ENCODE measurements around the gene TNIP2.

The TNIP2 gene

DNA sequence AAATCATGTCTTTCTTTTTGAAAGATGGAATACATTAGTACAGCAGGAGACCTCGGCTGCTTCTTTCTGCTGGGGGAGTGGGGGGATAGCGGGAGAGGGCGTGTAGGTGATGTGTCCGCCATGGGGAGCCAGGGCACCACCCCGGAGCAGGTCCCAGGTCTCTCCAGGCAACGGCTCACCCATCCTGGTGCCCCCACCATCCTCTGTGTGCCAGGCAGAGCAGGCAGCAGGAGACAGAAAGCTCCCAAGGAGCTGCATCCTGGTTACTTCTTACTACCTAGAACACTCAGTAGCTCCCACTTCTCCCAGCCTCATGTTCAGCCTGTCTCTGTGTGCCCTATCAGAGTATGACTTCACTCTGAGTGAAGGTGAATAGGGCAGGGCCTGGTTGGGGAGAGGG lies 23.6 kb downstream of the TNIP2 start:
- H3K9ac ChIP-seq: no peak overlapping the region
- no peak overlapping the region for H3K4me2 ChIP-seq
- TF ChIP-seq, protein P1, sequence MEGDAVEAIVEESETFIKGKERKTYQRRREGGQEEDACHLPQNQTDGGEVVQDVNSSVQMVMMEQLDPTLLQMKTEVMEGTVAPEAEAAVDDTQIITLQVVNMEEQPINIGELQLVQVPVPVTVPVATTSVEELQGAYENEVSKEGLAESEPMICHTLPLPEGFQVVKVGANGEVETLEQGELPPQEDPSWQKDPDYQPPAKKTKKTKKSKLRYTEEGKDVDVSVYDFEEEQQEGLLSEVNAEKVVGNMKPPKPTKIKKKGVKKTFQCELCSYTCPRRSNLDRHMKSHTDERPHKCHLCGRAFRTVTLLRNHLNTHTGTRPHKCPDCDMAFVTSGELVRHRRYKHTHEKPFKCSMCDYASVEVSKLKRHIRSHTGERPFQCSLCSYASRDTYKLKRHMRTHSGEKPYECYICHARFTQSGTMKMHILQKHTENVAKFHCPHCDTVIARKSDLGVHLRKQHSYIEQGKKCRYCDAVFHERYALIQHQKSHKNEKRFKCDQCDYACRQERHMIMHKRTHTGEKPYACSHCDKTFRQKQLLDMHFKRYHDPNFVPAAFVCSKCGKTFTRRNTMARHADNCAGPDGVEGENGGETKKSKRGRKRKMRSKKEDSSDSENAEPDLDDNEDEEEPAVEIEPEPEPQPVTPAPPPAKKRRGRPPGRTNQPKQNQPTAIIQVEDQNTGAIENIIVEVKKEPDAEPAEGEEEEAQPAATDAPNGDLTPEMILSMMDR (conservative IDR thresholded peaks at IDR 0.05; ENCODE audit: low read depth, low read length): no peak
- H2AFZ ChIP-seq (ENCODE audit: low read depth): no peak overlapping the region
- H3K27me3 ChIP-seq (ENCODE audit: insufficient read depth, low read depth): no peaks in the 10 kb centered on the region
- H4K20me1 ChIP-seq (ENCODE audit: insufficient read depth): no peaks in the 10 kb centered on the region
- no peaks in the 10 kb centered on the region for H3K79me2 ChIP-seq (ENCODE audit: insufficient read depth, low read depth)
- no peak overlapping the region for H3K27ac ChIP-seq
- H3K36me3 ChIP-seq (ENCODE audit: insufficient read depth): no peaks in the 10 kb centered on the region
- peaks cover 13% of the 10 kb centered on the region for H3K4me1 ChIP-seq (ENCODE audit: low read depth, poor library complexity, severe bottlenecking)
- H3K4me3 ChIP-seq (IDR thresholded peaks at IDR 0.05; ENCODE audit: insufficient read depth, low read depth, low read length): no peak overlapping the region

DNA sequence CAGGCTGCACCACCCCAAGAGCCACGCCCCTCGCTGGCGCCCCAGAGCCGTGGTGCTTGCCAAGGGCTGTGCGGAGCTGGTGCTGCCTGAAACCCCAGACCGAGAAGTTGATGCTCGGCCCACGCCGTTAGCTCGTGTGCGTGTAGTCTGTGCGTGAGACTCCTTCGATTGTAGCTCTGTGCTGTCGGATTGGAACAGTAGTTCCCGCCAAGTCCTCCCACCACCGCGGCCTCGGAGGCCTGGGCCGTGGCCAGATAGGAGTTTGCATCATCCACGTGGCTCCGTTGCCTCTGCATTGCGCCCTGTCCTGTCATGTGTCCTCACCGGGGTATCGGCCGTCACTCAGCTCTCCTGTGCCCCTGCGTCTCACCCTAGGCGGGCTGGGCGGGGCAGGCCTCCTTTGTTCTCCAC lies 24.2 kb downstream of the TNIP2 start:
- Histone ChIP-seq H3K4me3 (IDR thresholded peaks at IDR 0.05; ENCODE audit: insufficient read depth, low read depth, low read length) (no peak overlapping the region), H3K27ac (no peak overlapping the region), H3K9ac (no peak overlapping the region), H4K20me1 (ENCODE audit: insufficient read depth) (no peaks in the 10 kb centered on the region), H2AFZ (ENCODE audit: low read depth) (no peak overlapping the region), H3K4me1 (ENCODE audit: low read depth, poor library complexity, severe bottlenecking) (peaks cover 15% of the 10 kb centered on the region), H3K36me3 (ENCODE audit: insufficient read depth) (no peaks in the 10 kb centered on the region), H3K27me3 (ENCODE audit: insufficient read depth, low read depth) (no peaks in the 10 kb centered on the region), H3K4me2 (no peak overlapping the region), H3K79me2 (ENCODE audit: insufficient read depth, low read depth) (no peaks in the 10 kb centered on the region)
- TF ChIP-seq, protein P1 (conservative IDR thresholded peaks at IDR 0.05; ENCODE audit: low read depth, low read length): no peak

DNA sequence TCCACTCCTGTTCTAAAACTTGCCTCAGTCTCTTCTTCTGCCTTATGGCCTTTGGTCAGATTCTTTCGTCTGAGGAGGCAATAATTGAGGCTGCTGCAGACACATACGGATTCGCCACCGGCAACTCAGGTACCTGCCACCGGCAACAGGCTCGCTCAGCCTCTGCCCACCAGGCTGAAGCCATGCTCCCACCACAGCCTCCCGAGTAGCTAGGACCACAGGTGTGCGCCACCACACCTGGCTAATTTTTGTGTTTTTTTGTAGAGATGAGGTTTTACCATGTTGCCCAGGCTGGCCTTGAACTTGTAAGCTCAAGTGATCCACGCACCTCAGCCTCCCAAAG lies 26.6 kb downstream of the TNIP2 start:
- H4K20me1 ChIP-seq (ENCODE audit: insufficient read depth): no peaks in the 10 kb centered on the region
- H3K4me1 ChIP-seq (ENCODE audit: low read depth, poor library complexity, severe bottlenecking): peaks cover 15% of the 10 kb centered on the region
- TF ChIP-seq, protein P1 (conservative IDR thresholded peaks at IDR 0.05; ENCODE audit: low read depth, low read length): no peak
- H2AFZ ChIP-seq (ENCODE audit: low read depth): no peak overlapping the region
- H3K79me2 ChIP-seq (ENCODE audit: insufficient read depth, low read depth): no peaks in the 10 kb centered on the region
- no peak overlapping the region for H3K4me3 ChIP-seq (IDR thresholded peaks at IDR 0.05; ENCODE audit: insufficient read depth, low read depth, low read length)
- H3K9ac ChIP-seq: no peak overlapping the region
- H3K4me2 ChIP-seq: no peak overlapping the region
- H3K36me3 ChIP-seq (ENCODE audit: insufficient read depth): no peaks in the 10 kb centered on the region
- H3K27ac ChIP-seq: no peak overlapping the region
- H3K27me3 ChIP-seq (ENCODE audit: insufficient read depth, low read depth): no peaks in the 10 kb centered on the region

DNA sequence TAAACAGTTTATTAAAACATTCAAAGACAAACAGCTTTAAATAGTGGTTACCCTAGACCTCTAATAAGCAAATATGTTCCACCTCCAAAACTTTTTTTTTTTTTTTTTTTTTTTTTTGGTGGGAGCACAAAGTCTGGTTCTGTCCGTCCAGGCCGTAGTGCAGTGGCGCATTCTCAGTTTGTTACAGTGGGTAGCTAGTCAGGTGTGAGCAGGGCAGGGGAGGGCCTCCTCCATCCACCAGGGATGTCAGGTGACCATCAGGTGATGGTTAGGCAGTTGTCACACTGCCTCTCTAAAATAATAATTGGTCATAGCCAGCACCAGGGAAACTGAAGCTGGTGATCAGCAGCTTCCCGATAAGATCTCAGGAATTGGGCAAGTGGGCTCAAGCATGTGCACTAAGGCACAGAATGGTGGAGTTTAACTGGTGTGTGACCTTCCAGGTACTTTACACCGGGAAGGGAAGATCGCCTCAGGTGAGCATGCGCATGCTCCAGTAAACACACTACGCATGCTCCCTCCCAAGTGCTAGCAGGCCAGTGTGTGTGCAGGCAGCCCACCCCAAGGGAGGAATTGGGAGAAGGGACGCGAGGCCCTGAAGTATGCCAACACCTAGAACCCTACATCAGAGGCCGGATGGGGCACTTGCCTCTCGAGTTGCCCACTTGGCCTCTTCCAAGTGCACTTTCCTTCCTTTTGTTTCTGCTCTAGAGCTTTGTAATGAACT lies 27.2 kb downstream of the TNIP2 start:
- Histone ChIP-seq H3K27ac (no peak overlapping the region), H3K36me3 (ENCODE audit: insufficient read depth) (no peaks in the 10 kb centered on the region), H3K4me2 (no peak overlapping the region), H3K4me1 (ENCODE audit: low read depth, poor library complexity, severe bottlenecking) (peaks cover 15% of the 10 kb centered on the region), H3K4me3 (IDR thresholded peaks at IDR 0.05; ENCODE audit: insufficient read depth, low read depth, low read length) (no peak overlapping the region), H3K27me3 (ENCODE audit: insufficient read depth, low read depth) (no peaks in the 10 kb centered on the region), H3K9ac (no peak overlapping the region), H2AFZ (ENCODE audit: low read depth) (no peak overlapping the region), H3K79me2 (ENCODE audit: insufficient read depth, low read depth) (no peaks in the 10 kb centered on the region), H4K20me1 (ENCODE audit: insufficient read depth) (no peaks in the 10 kb centered on the region)
- TF ChIP-seq, protein P1 (conservative IDR thresholded peaks at IDR 0.05; ENCODE audit: low read depth, low read length): no peak

Data from KMS-11 (cell line).